BJ (cell line): ENCODE measurements around the gene ATOH8. TPM values are rescaled to one million over a fixed set of nuclear protein-coding genes. Genes with fewer than 3 reads are reported as not detected.

Experiments
- CTCF ChIA-PET: fragments of 350-600 bp; formaldehyde crosslinking; extraction: SDS; loops from one replicate; lab custom pipeline; 2021; ENCODE audit warnings: antibody characterized with exemption, inconsistent platforms; lab: Yijun Ruan, JAX
- POLR2A ChIA-PET: fragments of 300-600 bp; sonication (Branson Sonifier 250); formaldehyde crosslinking; extraction: SDS; loops from one replicate; lab custom pipeline; 2021; ENCODE audit warnings: antibody characterized with exemption; lab: Charles Lee
- DNase-seq: peaks from one replicate; pipeline ENCODE4 v3.0.0-alpha.2; 2011; ENCODE audit warnings: low read depth
- H3K27me3 ChIP-seq: 2 replicates; pipeline ENCODE4 v1.6.0; 2011; ENCODE audit warnings: low read length; ENCODE audit not compliant: control insufficient read depth, insufficient read depth
- H3K36me3 ChIP-seq: 2 replicates; pipeline ENCODE4 v1.5.1; 2011; ENCODE audit warnings: low read length; ENCODE audit not compliant: control insufficient read depth, insufficient read depth
- H3K4me3 ChIP-seq: 2 replicates; pipeline ENCODE4 v1.5.1; 2011; ENCODE audit warnings: low read depth, mild to moderate bottlenecking, control low read depth, low read length
- polyA plus RNA-seq: library from polyadenylated mRNA; depleted of rRNA; stranded (reverse); fragments of >200 nt; gene quantifications from 2 replicates; pipeline ENCODE4 v1.2.3, GENCODE V29; 2011
- TF ChIP-seq, protein P1 (sequence below): IDR thresholded peaks from 2 replicates; pipeline ENCODE4 v1.5.1; 2011; ENCODE audit warnings: low read depth, mild to moderate bottlenecking, control low read depth, inconsistent platforms, low read length, moderate library complexity; ENCODE audit not compliant: insufficient read depth

ATOH8 gene
- polyA plus RNA-seq, 1 experiment, result 19.5 TPM

DNA sequence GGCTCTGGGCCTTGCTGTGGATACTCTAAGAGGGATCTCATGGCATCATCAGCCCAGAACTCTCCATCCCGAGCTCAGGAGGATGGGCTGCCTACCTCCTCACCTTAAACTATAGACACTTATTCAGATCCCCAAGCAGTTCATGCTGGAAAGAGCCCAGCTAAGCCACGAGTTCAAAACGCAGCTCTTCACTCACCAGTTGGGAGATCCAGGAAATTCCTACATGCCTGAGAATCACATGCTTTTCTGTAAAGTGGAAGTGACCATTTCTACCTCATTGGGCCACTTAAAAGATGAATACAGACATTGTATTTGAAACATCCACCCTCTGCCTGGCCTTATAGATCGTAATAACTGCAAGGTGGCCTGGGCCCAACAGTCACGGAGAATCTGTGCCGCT, 6.6 kb downstream of the ATOH8 start:
- no peak for DNase-seq
- no peaks in the 10 kb centered on the region for H3K27me3 ChIP-seq
- CTCF ChIA-PET, result interaction anchor here (0.7 to 6.4 kb wide), 11 partner anchors 8 to 80 kb away, joined by 3 to 44 read pairs (median 3); no protein-coding TSS in a partner anchor
- POLR2A ChIA-PET, result interaction anchor here (0.7 to 1.2 kb wide), 4 partner anchors 10 to 123 kb away, joined by 3 to 17 read pairs (median 4); no protein-coding TSS in a partner anchor
- TF ChIP-seq, protein P1, sequence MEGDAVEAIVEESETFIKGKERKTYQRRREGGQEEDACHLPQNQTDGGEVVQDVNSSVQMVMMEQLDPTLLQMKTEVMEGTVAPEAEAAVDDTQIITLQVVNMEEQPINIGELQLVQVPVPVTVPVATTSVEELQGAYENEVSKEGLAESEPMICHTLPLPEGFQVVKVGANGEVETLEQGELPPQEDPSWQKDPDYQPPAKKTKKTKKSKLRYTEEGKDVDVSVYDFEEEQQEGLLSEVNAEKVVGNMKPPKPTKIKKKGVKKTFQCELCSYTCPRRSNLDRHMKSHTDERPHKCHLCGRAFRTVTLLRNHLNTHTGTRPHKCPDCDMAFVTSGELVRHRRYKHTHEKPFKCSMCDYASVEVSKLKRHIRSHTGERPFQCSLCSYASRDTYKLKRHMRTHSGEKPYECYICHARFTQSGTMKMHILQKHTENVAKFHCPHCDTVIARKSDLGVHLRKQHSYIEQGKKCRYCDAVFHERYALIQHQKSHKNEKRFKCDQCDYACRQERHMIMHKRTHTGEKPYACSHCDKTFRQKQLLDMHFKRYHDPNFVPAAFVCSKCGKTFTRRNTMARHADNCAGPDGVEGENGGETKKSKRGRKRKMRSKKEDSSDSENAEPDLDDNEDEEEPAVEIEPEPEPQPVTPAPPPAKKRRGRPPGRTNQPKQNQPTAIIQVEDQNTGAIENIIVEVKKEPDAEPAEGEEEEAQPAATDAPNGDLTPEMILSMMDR, result no peak
- no peak overlapping the region for H3K4me3 ChIP-seq
- H3K36me3 ChIP-seq, result peaks cover 5% of the 10 kb centered on the region

DNA sequence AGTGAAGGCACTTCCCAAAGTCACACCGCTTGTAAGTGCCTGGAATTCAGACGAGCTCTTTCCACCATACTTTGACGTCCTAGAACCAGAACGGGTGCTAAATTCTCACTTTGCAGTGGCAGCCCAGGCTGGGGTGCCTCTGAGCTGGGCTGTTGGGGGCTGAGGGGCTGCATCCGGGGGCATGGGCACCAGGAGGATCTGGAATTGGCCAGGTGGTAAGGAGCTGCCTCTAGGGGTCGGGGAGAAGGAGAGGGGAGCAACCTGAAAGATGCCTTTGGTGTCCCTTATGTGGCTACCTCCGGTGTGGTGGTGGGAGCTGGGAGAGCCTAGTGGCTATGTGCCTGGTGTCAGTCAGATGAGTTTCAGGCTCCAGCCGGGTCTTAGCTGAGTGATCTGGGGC, 7.1 kb downstream of the ATOH8 start:
- POLR2A ChIA-PET, result interaction anchor here (1.1 kb wide), 1 partner anchor 11 kb away, joined by 3 read pairs; no protein-coding TSS in a partner anchor
- TF ChIP-seq, protein P1, result no peak
- CTCF ChIA-PET, result interaction anchor here (0.7 to 6.4 kb wide), 13 partner anchors 8 to 81 kb away, joined by 3 to 44 read pairs (median 4); no protein-coding TSS in a partner anchor
- Histone ChIP-seq H3K27me3 (no peaks in the 10 kb centered on the region), H3K36me3 (peaks cover 7% of the 10 kb centered on the region), H3K4me3 (no peak overlapping the region)
- no peak for DNase-seq

DNA sequence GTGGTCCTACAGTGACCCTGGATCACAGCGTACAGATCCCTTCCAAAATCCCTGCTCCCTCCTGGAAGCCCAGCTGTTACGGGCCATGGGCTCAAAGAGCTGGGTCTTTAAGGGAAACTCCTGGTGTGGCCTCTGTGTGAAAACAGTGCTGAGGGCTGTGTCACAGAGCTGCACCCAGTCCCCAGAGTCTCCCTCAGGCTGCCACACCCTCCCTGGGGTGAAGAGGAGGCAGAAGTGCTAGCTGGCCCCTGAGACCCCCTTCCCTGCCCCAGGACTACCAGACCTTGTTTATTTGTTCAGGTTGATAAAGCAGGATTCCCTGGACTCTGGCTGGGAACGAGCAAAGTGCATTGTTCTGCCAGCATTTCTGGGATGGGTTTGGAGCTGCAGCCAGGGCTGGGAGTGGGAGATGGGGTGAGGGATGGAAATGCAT, 7.7 kb downstream of the ATOH8 start:
- TF ChIP-seq, protein P1, result no peak
- DNase-seq, result no peak
- CTCF ChIA-PET, result interaction anchor here (0.8 to 6.4 kb wide), 11 partner anchors 8 to 81 kb away, joined by 3 to 44 read pairs (median 4); no protein-coding TSS in a partner anchor
- Histone ChIP-seq H3K4me3 (no peak overlapping the region), H3K27me3 (no peaks in the 10 kb centered on the region), H3K36me3 (peaks cover 7% of the 10 kb centered on the region)
- POLR2A ChIA-PET, result no interaction called here

DNA sequence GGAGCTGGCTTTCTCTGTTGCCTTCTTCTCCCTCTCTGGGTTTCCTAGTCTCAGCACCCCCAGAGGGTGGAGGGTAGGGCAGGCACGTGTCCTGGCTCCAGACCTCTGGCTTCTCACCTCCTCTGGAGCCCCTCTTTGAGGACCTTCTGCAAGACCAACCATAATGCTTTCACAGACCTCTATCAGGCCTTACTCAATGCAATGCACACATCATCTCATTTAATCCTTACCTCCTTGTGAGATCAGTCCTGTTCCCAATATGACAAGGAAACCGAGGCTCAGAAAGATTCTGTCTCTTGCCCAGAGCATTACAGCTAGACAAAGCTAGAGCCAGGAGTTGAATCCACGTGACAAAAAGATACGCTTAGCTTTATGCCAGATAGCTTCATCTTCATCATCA, 8.2 kb downstream of the ATOH8 start:
- CTCF ChIA-PET, result interaction anchor here (1.2 to 6.4 kb wide), 8 partner anchors 7 to 82 kb away, joined by 3 to 44 read pairs (median 6); no protein-coding TSS in a partner anchor
- POLR2A ChIA-PET, result no interaction called here
- no peaks in the 10 kb centered on the region for H3K27me3 ChIP-seq
- H3K36me3 ChIP-seq, result peaks cover 7% of the 10 kb centered on the region
- no peak overlapping the region for H3K4me3 ChIP-seq
- TF ChIP-seq, protein P1, result no peak
- DNase-seq, result no peak

DNA sequence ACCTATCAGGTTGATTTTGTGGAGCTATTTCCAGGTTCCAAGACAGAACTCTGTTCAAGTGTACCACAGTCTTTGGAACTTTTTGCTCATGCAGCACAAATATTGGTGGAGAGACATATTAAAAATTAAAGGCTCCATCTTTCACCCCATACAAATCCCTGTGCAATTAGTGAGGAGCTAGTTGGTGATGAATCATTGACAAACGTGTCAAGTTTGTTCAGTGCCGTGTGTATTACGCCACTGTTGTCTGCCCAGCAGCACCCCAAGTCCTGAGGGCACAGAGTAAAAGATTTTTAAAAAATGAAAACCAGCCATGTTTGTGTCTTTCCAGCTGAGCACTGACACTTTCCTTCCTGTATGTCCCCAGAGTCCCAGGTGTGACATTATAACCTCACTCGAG, 9.3 kb downstream of the ATOH8 start:
- Histone ChIP-seq H3K36me3 (peaks cover 7% of the 10 kb centered on the region), H3K4me3 (no peak overlapping the region), H3K27me3 (no peaks in the 10 kb centered on the region)
- CTCF ChIA-PET, result interaction anchor here (0.6 to 6.4 kb wide), 6 partner anchors 10 to 95 kb away, joined by 3 to 44 read pairs (median 4); partner anchors contain the start of gene ATOH8
- POLR2A ChIA-PET, result no interaction called here
- TF ChIP-seq, protein P1, result no peak
- DNase-seq, result no peak
